ENCODE measurements around the gene MAP2K5.
A peak's percentile ranks its signal among the peaks of the same experiment; 100 is the strongest.

MAP2K5 gene

GRCh38 chr15:67769497-67770357 is 227.2 kb downstream of the MAP2K5 start:
- no peak for TF ChIP-seq CTCF (IDR thresholded peaks at IDR 0.05; ENCODE audit: low read depth, low read length)
- Histone ChIP-seq H3K4me3 (ENCODE audit: low read depth, low read length) (no peak overlapping the region), H3K27ac (no peak overlapping the region), H3K9me3 (ENCODE audit: severe bottlenecking) (no peaks in the 10 kb centered on the region), H3K27me3 (ENCODE audit: insufficient read depth, low read depth, severe bottlenecking) (no peaks in the 10 kb centered on the region), H3K36me3 (no peaks in the 10 kb centered on the region)
- DNase-seq, result no peak

- H3K27ac ChIP-seq, result no peak overlapping the region
- H3K4me3 ChIP-seq (ENCODE audit: low read depth, low read length), result no peak overlapping the region
- no peaks in the 10 kb centered on the region for H3K27me3 ChIP-seq (ENCODE audit: insufficient read depth, low read depth, severe bottlenecking)
- no peaks in the 10 kb centered on the region for H3K9me3 ChIP-seq (ENCODE audit: severe bottlenecking)
- H3K36me3 ChIP-seq, result no peaks in the 10 kb centered on the region
- TF ChIP-seq CTCF (IDR thresholded peaks at IDR 0.05; ENCODE audit: low read depth, low read length), result no peak
- DNase-seq, result no peak
Measured at GRCh38 chr15:67770358-67770628, 227.8 kb downstream of the MAP2K5 start.

- Histone ChIP-seq H3K36me3 (no peaks in the 10 kb centered on the region), H3K27me3 (ENCODE audit: insufficient read depth, low read depth, severe bottlenecking) (no peaks in the 10 kb centered on the region), H3K9me3 (ENCODE audit: severe bottlenecking) (no peaks in the 10 kb centered on the region), H3K27ac (no peak overlapping the region), H3K4me3 (ENCODE audit: low read depth, low read length) (no peak overlapping the region)
- peak; percentile 19 for DNase-seq
- no peak for TF ChIP-seq CTCF (IDR thresholded peaks at IDR 0.05; ENCODE audit: low read depth, low read length)
Measured at GRCh38 chr15:67771189-67771800, 228.8 kb downstream of the MAP2K5 start.

- H3K27ac ChIP-seq, result no peak overlapping the region
- no peaks in the 10 kb centered on the region for H3K36me3 ChIP-seq
- H3K9me3 ChIP-seq (ENCODE audit: severe bottlenecking), result no peaks in the 10 kb centered on the region
- no peak for TF ChIP-seq CTCF (IDR thresholded peaks at IDR 0.05; ENCODE audit: low read depth, low read length)
- H3K27me3 ChIP-seq (ENCODE audit: insufficient read depth, low read depth, severe bottlenecking), result no peaks in the 10 kb centered on the region
- no peak for DNase-seq
- H3K4me3 ChIP-seq (ENCODE audit: low read depth, low read length), result no peak overlapping the region
Measured at GRCh38 chr15:67774626-67775025, 232.1 kb downstream of the MAP2K5 start.

GRCh38 chr15:67775250-67775649 is 232.7 kb downstream of the MAP2K5 start:
- H3K9me3 ChIP-seq (ENCODE audit: severe bottlenecking), result no peaks in the 10 kb centered on the region
- H3K27me3 ChIP-seq (ENCODE audit: insufficient read depth, low read depth, severe bottlenecking), result no peaks in the 10 kb centered on the region
- no peak for DNase-seq
- no peaks in the 10 kb centered on the region for H3K36me3 ChIP-seq
- no peak for TF ChIP-seq CTCF (IDR thresholded peaks at IDR 0.05; ENCODE audit: low read depth, low read length)
- no peak overlapping the region for H3K4me3 ChIP-seq (ENCODE audit: low read depth, low read length)
- no peak overlapping the region for H3K27ac ChIP-seq
